ENCODE data around the gene SHISAL1.

GRCh38 chr22:44313385-44314006, 745 bp upstream of the SHISAL1 start:
- no peak for TF ChIP-seq MAX (IDR thresholded peaks at IDR 0.05; ENCODE audit: insufficient read depth, insufficient read length)
- no peak for TF ChIP-seq POLR2AphosphoS5 (IDR thresholded peaks at IDR 0.05; ENCODE audit: insufficient read depth, low read depth, low read length)
- no peak for TF ChIP-seq CTCF (IDR thresholded peaks at IDR 0.05; ENCODE audit: extremely low read depth in 1 of 2, insufficient read depth in 1 of 2, low read depth in 1 of 2, low read length in 2 of 2)
- TF ChIP-seq EZH2 (IDR thresholded peaks at IDR 0.05; ENCODE audit: borderline replicate concordance, low read depth, low read length, severe bottlenecking), result no peak
- TF ChIP-seq POLR2A (IDR thresholded peaks at IDR 0.05; ENCODE audit: low read depth, low read length), result no peak
- TF ChIP-seq JUN (IDR thresholded peaks at IDR 0.05; ENCODE audit: borderline replicate concordance, insufficient read depth, insufficient read length, low read depth), result no peak
- no peak for TF ChIP-seq MYC (IDR thresholded peaks at IDR 0.05; ENCODE audit: low read depth, low read length)
- TF ChIP-seq FOS (IDR thresholded peaks at IDR 0.05; ENCODE audit: borderline replicate concordance, insufficient read depth, low read length), result no peak
- TF ChIP-seq GATA2 (IDR thresholded peaks at IDR 0.05; ENCODE audit: insufficient read depth, insufficient read length, low read depth, low read length), result no peak
